WTC11 (cell line): ENCODE measurements around the gene CBY1. TPM values are rescaled to one million over a fixed set of nuclear protein-coding genes. Genes with fewer than 3 reads are reported as not detected.

Experiments
- ATAC-seq: fragments of 200-7000 bp; cut with Tn5 transposase; 2 replicates; pipeline ENCODE4 v1.10.0; 2021; ENCODE audit warnings: mild to moderate bottlenecking, moderate library complexity
- CTCF ChIA-PET: fragments of 300-600 bp; sonication (Branson Sonifier 250); formaldehyde crosslinking; loops from one replicate; lab custom pipeline; 2021; ENCODE audit warnings: antibody characterized with exemption; lab: Charles Lee
- POLR2A ChIA-PET: fragments of 350-600 bp; sonication (Branson Sonifier 250); formaldehyde crosslinking; loops from one replicate; lab custom pipeline; 2021; ENCODE audit warnings: antibody characterized with exemption; lab: Charles Lee
- DNase-seq: peaks from one replicate; pipeline ENCODE4 v3.0.0; 2021; ENCODE audit warnings: low spot score
- H3K27ac Mint-ChIP-seq: 2 replicates; pipeline ENCODE4 v1.8.0; 2021; ENCODE audit warnings: mixed read lengths
- H3K27me3 Mint-ChIP-seq: 2 replicates; pipeline ENCODE4 v1.8.0; 2021; ENCODE audit warnings: low read depth, mild to moderate bottlenecking, moderate library complexity, mixed read lengths
- H3K36me3 Mint-ChIP-seq: 2 replicates; pipeline ENCODE4 v1.8.0; 2021; ENCODE audit warnings: mixed read lengths
- H3K4me1 Mint-ChIP-seq: 2 replicates; pipeline ENCODE4 v1.8.0; 2022; ENCODE audit warnings: mixed read lengths
- H3K4me3 Mint-ChIP-seq: 2 replicates; pipeline ENCODE4 v1.8.0; 2021; ENCODE audit warnings: mild to moderate bottlenecking, moderate library complexity, mixed read lengths
- H3K9me3 Mint-ChIP-seq: 2 replicates; pipeline ENCODE4 v1.8.0; 2021; ENCODE audit warnings: mixed read lengths
- AFF4 ChIP-seq: sonication (generic); formaldehyde crosslinking; IDR thresholded peaks from 2 replicates; pipeline ENCODE4 v1.8.1; 2023; ENCODE audit warnings: mild to moderate bottlenecking, missing genetic modification reagents, borderline replicate concordance
- AR ChIP-seq: fragments of 250-450 bp; sonication (Bioruptor Pico); IDR thresholded peaks from 2 replicates; pipeline ENCODE4 v1.9.0; 2021; ENCODE audit warnings: mild to moderate bottlenecking
- ARID4B ChIP-seq: sonication (generic); formaldehyde crosslinking; IDR thresholded peaks from 2 replicates; pipeline ENCODE4 v1.8.0; 2023; ENCODE audit warnings: missing genetic modification reagents, mild to moderate bottlenecking, borderline replicate concordance
- ATF2 ChIP-seq: sonication (generic); formaldehyde crosslinking; IDR thresholded peaks from 2 replicates; pipeline ENCODE4 v1.8.1; 2022; ENCODE audit warnings: low read depth, missing genetic modification reagents, borderline replicate concordance
- ATF6 ChIP-seq: sonication (generic); formaldehyde crosslinking; IDR thresholded peaks from 2 replicates; pipeline ENCODE4 v1.8.1; 2023; ENCODE audit warnings: mild to moderate bottlenecking, missing genetic modification reagents
- CDX4 ChIP-seq: fragments of 250-450 bp; sonication (Bioruptor Pico); IDR thresholded peaks from 2 replicates; pipeline ENCODE4 v1.9.0; 2021; ENCODE audit warnings: moderate library complexity, mild to moderate bottlenecking, inconsistent platforms, borderline replicate concordance
- ELF4 ChIP-seq: sonication (generic); formaldehyde crosslinking; IDR thresholded peaks from 2 replicates; pipeline ENCODE4 v1.8.1; 2022; ENCODE audit warnings: low read depth, mild to moderate bottlenecking, moderate library complexity, missing genetic modification reagents
- MAX ChIP-seq: sonication (generic); formaldehyde crosslinking; IDR thresholded peaks from 2 replicates; pipeline ENCODE4 v1.8.0; 2022; ENCODE audit warnings: mild to moderate bottlenecking, missing genetic modification reagents
- NFE2L1 ChIP-seq: sonication (generic); formaldehyde crosslinking; IDR thresholded peaks from 2 replicates; pipeline ENCODE4 v1.8.1; 2023; ENCODE audit warnings: missing genetic modification reagents
- NR3C1 ChIP-seq: sonication (generic); formaldehyde crosslinking; conservative IDR thresholded peaks from 2 replicates; pipeline ENCODE4 v1.8.1; 2023; ENCODE audit warnings: low read depth, mild to moderate bottlenecking, missing genetic modification reagents
- OVOL2 ChIP-seq: fragments of 250-450 bp; sonication (Bioruptor Pico); IDR thresholded peaks from 2 replicates; pipeline ENCODE4 v1.9.0; 2021; ENCODE audit warnings: mild to moderate bottlenecking, borderline replicate concordance
- PRRX2 ChIP-seq: fragments of 250-450 bp; sonication (Bioruptor Pico); IDR thresholded peaks from 2 replicates; pipeline ENCODE4 v1.8.0; 2021; ENCODE audit warnings: mild to moderate bottlenecking
- RORB ChIP-seq: fragments of 250-450 bp; sonication (Bioruptor Pico); IDR thresholded peaks from 2 replicates; pipeline ENCODE4 v1.9.0; 2021; ENCODE audit warnings: mild to moderate bottlenecking
- ZNF281 ChIP-seq: sonication (generic); formaldehyde crosslinking; IDR thresholded peaks from 2 replicates; pipeline ENCODE4 v1.8.0; 2023; ENCODE audit warnings: mild to moderate bottlenecking, missing genetic modification reagents
- ZNF416 ChIP-seq: fragments of 250-450 bp; sonication (Bioruptor Pico); IDR thresholded peaks from 2 replicates; pipeline ENCODE4 v1.9.0; 2021; ENCODE audit warnings: mild to moderate bottlenecking, inconsistent platforms
- ZNF671 ChIP-seq: fragments of 250-450 bp; sonication (Bioruptor Pico); IDR thresholded peaks from 2 replicates; pipeline ENCODE4 v1.8.0; 2021; ENCODE audit warnings: mild to moderate bottlenecking
- total RNA-seq: library from RNA; stranded (reverse); gene quantifications from 3 replicates; pipeline ENCODE4 v1.2.3, GENCODE V29; 2021

The CBY1 gene
- total RNA-seq, 1 experiment from 2014 or later = 26.5 TPM

- TF ChIP-seq ATF6 (no peak), AR (CRISPR knock-in tag) (no peak), NFE2L1 (CRISPR knock-in tag) (no peak), ZNF281 (no peak), PRRX2 (no peak), ATF2 (CRISPR knock-in tag) (no peak), ELF4 (no peak), CDX4 (CRISPR knock-in tag) (no peak), OVOL2 (CRISPR knock-in tag) (no peak)
- ATAC-seq = no peak
- Mint-ChIP-seq H3K36me3 (peaks cover 60% of the 10 kb centered on the region), H3K4me3 (no peak overlapping the region), H3K27ac (no peak overlapping the region), H3K27me3 (no peaks in the 10 kb centered on the region; the same call in 1 of the 2 replicates), H3K4me1 (peaks cover 12% of the 10 kb centered on the region), H3K9me3 (peaks cover 17% of the 10 kb centered on the region)
- DNase-seq = no peak
- CTCF ChIA-PET = no interaction called here
- POLR2A ChIA-PET = no interaction called here
Observed at GRCh38 chr22:38684895-38685294, 28.5 kb downstream of the CBY1 start.

GRCh38 chr22:38685761-38686160 lies 29.3 kb downstream of the CBY1 start:
- POLR2A ChIA-PET = no interaction called here
- Mint-ChIP-seq H3K27ac (no peak overlapping the region), H3K36me3 (peaks cover 60% of the 10 kb centered on the region), H3K4me1 (peaks cover 12% of the 10 kb centered on the region), H3K4me3 (no peak overlapping the region), H3K27me3 (no peaks in the 10 kb centered on the region; the same call in 1 of the 2 replicates), H3K9me3 (peaks cover 17% of the 10 kb centered on the region)
- no peak for DNase-seq
- no peak for ATAC-seq
- CTCF ChIA-PET = no interaction called here
- TF ChIP-seq NR3C1 (CRISPR knock-in tag) = no peak
- no peak for TF ChIP-seq ZNF416 (CRISPR knock-in tag)
- no peak for TF ChIP-seq RORB (CRISPR knock-in tag)
- TF ChIP-seq ARID4B = no peak
- no peak for TF ChIP-seq ZNF671
- no peak for TF ChIP-seq MAX (CRISPR knock-in tag)
- TF ChIP-seq AFF4 (CRISPR knock-in tag) = no peak
